A673 (cell line): ENCODE measurements around the gene PINLYP.

ENCODE experiments used
- CTCF ChIP-seq: fragments of 300-800, 200-600 bp; sonication (generic); conservative IDR thresholded peaks from 2 replicates; pipeline ENCODE4 v1.5.1; 2017; ENCODE audit warnings: low read depth, mild to moderate bottlenecking, antibody characterized with exemption, low read length, moderate library complexity, mixed read lengths
- EZH2 ChIP-seq: fragments of 200-600 bp; sonication (generic); IDR thresholded peaks from 2 replicates; pipeline ENCODE4 v1.6.1; 2017; ENCODE audit warnings: borderline replicate concordance, low read depth, mild to moderate bottlenecking, mixed read lengths, antibody characterized with exemption, low read length; ENCODE audit not compliant: poor library complexity, severe bottlenecking

- TF ChIP-seq CTCF (no peak), EZH2 (no peak)
Observed at GRCh38 chr19:43574424-43575155, 1.0 kb upstream of the PINLYP start.
